GM21723 (cell line): ENCODE results near the gene SSU72.
A peak's percentile ranks its signal among the peaks of the same experiment; 100 is the strongest.

Experiments
- ATAC-seq: cut with Tn5 transposase; IDR thresholded peaks from one replicate; pipeline ENCODE4 v1.9.1; 2021; ENCODE audit warnings: mild to moderate bottlenecking, moderate library complexity; ENCODE audit not compliant: unreplicated experiment

Gene SSU72

DNA sequence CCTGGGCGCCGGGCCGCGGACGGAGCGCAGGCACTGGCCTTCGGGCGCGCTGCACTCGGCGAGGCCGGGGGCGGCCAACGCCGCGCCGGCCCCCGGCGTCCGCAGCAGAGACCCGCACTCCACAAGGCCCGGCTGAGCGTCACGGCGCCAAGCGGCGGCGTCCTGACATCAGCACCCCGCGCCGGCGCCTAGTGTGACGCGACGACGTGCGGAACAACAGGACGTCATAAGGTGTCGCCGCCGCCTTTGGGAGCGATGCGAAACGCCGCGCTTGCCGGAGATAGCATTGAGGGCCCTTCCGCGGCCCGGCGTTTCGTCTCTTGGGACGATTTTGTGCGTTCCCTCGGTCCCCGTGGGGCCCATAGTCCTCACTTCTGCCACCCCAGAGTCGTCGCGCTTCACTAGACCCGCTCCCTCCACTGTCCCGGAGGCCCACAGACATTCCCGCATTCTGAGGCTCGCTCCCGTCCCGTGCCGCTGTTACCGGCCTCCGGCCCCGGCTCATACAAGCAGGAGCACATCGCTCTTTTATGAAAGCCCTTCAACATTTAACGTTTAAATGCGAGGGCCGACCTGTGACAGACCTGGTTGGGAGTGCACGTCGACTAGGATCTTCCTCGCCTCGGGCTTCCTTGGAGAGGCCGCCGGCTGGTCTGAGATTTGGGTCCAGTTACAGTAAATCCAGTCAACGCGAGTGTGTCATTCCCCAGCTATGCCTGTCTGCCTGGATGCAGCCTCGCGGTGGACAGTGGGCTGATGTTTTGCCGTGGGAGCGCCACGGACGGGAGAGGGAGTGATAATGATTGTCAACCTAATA lies at the start of gene SSU72:
SSU72 (minus strand) TSS at position 143 of the 817 bp plus-strand sequence. CDS start 306 bp downstream, outside the sequence.
- peak; percentile 69 for ATAC-seq

DNA sequence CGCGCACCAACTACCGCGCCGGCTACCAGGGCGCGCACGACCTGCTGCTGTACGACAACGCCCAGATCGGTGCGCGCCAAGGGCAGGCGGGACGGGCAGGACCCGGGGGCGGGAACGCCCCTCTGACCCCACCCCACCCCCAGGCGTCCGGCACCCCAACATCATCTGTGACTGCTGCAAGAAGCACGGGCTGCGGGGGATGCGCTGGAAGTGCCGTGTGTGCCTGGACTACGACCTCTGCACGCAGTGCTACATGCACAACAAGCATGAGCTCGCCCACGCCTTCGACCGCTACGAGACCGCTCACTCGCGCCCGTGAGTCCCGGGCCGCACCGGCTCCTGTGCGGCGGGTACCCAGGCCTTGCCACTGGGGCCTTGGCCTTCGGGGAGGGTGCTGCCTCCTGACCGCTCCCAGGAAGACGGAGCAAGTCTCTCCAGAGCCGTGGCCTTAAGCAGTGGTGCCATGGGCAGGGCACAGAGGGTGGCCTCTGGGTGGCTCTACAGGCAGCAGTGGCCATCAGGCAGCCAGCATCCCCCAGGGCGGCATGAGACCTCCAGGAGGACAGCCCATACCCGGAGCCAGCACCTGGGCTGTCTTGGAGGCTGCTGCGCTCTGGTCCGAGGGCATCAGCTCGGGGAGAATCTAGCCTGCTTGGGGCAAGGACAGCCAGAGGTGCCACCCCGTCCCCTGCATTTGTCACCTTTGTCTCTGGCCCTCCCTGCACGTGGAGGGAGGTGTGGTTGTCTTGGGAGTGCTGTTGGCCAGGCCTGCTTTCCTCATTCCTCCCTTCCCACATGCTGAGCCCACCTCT lies 49.2 kb upstream of the SSU72 start:
- ATAC-seq, result no peak

DNA sequence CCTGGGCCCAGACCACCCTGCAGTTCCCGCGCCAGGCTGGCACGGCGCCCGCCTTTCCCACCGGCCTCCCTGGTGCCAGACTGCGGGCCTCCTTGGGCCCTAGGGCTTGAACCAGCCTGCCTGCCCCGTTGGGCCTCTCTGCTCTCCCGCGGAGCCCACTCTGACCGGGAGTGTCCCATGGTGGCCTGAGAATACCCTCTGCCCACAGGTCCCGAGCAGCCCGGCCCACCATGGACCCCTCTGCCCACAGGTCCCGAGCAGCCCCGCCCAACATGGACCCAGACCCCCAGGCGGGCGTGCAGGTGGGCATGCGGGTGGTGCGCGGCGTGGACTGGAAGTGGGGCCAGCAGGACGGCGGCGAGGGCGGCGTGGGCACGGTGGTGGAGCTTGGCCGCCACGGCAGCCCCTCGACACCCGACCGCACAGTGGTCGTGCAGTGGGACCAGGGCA lies 48.5 kb upstream of the SSU72 start:
- ATAC-seq, result no peak

DNA sequence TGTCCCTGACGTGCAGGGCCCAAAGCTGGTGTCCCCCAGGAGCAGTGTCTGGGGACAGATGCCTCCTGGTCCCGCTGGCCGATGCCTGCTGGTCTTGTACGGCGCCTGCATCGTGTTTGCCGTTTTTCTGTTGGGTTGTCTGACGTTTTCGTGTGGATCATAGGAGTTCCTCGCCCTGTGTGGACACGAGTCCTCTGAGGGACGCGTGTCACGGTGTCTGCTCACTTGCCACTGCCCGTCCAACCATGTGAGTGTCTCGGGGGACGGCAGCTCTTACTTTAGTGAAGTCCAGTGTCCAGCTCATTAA lies 48.1 kb upstream of the SSU72 start:
- no peak for ATAC-seq

DNA sequence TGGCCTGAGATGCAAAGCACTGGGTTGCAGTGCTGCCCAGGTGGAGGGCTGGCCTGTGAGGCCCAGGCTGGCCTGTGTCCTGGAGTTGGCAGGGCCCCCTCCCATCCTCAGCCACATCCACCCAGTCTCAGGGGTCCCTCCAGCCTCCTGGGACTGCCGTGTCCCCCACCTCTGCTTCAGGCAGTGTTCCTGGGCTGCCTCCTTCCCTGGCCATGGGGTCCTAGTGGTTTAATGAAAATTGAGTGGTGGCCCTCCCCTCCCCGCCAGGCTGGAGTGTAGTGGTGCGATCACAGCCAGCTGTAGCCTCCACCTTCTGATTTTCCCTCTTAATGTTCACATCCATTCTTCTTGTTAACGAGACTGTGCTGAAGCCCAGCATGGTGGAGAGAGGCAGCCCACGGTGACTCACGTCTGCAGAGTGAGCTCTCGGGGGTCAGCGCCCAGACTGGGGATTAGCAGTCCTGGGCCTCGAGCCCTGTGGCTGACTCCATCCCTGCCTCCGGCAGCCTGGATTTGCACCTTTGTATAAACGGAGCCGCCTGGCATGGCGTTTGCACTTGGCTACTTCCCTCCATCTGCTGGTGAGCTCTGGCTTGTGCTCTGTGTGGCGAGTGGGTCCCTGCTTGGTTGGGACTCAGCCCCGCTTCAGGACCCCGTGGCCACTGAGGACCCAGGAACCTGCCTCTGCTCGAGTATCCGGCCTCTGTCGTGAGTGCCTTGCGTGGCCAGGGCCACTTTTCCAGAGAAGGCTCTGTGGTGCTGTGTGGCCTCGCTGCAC lies 47.5 kb upstream of the SSU72 start:
- ATAC-seq, result no peak

DNA sequence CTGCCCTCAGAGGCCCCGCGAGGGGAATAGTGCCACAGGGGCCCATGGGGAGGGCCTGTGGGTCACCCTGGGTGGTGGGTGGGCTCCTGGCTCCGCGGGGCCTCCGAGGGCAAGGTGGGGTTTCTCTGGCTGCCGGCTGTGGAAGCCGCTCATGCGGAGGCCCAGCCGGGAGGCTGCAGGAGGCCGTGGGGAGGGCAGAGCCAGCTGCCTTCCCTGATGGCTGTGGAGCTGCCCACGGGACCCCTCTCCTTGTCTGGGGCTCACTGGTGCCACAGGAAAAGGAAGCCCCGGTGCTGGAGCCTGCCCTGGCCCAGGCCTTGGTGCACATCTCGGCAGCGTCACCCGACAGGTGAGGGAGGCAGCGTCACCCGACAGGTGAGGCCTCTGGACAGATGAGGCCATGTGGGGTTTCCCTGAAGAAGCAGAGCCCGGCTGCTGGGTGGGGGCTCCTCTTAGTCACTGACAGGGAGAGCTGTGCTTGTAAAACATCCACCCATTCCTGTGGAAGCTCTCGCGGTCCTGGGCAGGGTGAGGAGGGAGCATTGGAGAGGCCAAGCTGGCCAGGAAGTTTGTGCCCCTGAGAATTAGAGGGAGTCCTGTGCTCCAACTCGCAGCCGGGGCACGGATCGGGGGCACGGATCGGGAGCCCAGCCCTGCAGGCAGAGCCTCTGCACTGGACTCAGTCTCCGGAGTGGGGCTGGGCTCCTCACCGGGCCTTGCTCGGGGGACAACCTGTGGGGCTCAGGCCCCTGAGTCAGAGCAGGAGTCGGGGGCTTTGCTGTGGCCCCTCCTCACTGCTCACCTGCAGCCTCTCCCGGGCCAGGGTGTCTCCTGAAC lies 46.7 kb upstream of the SSU72 start:
- no peak for ATAC-seq

DNA sequence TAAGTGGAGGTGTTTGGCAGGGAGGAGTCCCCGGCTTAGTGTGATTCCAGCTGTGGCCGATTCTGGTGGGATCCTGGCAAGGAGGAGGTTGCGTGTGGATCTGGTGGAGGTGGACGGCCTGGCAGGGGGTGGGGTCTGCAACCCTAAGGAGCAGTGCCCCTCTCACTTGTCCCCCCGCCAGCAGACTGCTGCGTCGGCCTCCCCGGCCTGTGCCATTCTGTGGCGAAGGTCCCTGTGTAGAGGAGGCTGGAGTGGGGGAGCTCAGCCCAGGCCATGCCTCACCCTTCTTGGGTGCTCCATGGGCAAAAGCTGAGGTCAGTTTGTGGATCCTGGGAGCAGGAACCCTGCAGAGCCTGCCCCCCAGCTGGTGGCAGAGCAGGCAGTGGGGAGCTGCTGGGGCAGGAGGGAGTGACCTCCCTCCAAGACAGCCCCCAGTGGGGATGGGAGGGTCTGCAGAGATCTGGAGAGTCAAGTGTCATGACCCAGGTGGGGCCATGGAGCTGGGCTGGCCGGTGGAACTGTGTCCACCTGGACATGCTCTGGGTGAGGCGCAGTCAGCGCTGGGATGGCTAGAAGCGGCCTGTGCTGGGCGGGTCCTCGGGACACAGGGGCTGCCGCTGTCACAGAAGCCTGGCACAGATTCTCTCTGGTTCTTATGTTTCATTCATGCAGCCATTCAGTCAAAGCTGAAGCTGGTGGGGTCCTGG lies 45.9 kb upstream of the SSU72 start:
- no peak for ATAC-seq

DNA sequence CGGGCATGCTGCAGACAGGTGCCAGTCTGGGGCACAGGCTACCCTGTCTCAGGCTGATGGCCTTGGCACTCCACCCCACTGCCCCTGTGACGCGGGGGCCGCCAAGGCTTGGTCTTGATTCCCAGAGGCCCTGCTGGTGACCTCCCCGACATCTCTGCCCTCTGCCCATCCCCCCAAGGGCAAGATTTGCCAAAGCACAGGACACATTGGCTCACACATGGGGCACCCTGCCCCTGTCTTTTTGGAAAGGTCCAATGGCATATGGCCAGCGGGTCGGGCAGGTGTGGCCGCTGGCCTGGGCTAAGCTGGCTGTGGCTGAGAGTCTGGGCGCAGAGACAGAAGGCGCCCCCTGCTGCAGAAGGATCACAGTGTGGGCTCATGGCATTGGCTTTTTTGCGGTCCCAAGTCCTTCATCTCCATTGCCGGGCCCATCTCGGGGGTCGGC lies 45.3 kb upstream of the SSU72 start:
- ATAC-seq, result no peak

DNA sequence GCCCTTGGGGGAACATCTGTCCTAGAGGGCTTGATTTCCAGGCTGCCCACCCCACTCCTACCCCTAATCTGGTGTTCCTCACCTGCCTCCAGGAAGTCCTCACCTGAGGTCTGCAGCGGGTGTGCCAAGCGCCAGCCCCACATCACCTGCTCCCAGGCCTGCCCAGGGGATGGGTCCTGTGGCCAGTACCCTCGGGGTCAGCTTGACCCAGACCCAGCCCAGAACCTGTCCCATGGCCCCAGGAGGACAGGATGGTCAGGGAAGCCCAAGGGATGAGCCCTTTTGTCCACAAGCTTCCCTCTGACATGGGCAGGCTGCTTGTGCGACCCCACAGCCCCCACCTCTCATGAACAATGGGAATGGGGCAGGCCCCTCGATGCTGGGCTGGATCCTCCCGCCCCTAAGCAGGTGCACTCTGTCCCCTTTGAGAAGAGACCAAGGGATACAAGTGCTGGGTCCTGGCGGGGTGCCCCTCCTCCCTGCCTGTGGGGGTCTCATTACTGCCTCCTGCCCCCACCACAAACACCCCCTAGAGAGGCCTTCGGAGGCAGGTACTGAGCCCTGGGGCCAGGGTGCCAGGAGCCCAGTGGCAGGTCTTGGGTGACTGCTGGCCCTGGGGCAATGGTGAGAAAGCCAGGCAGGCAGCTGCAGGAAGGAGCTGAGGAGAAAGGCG lies 43.9 kb upstream of the SSU72 start:
- ATAC-seq, result no peak

DNA sequence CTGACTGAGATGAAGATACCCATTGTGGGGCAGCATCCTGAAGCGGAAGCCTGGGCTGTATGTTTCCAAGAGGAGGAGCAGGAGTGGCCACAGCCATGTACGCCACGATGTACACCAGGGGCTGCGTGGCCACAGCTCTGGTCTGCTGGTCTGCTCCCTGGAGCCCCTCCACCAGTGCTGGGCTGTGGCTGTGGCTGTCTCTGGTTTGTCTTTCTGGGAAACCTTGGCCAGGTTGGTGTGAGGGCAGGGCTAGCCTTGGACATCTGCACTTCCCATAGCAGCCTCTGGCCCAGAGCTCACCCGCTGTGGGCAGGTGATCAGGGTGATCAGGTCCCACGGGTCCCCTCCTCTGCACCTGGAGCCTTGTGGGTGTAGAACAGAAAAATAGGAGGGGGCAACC lies 43.3 kb upstream of the SSU72 start:
- no peak for ATAC-seq

DNA sequence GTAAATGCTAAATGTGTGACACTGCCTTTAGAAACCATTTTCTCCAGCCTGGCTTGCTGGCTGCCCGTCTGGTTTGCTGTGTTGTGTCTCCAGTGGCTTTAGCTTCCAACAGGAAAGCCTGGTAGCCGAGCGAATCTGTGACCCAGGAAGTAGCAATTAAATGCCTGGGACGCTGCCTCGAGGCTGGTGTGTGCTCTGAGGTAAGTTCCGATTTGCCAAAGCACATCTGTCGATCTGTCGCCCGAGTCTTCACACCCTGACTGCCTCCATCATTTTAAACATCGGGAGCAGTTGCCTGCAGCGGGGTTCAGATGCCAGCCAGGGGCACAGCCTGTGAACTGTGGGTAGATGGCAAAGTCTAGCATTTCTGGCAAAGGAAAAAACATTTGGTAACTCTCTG lies 42.9 kb upstream of the SSU72 start:
- ATAC-seq, result no peak

DNA sequence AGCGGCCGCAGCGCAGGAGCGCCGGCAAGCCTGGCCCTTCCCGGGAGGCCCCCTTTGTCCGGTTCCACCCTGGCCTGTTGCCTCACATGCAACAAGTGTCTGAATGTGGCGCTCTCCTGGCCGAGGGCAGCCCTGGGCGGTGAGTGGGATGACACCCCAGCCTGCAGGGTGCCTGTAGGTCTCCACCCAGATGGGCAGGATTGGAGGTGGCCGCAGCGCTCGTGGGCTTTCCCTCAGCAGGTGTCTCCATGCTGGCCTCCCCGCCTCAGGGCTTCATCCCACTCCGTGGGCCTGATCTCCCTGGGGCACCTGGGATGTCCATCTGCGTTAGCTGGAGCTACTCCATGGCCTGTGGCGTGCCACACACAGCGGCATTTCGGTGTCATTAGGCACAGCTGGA lies 42.2 kb upstream of the SSU72 start:
- no peak for ATAC-seq

DNA sequence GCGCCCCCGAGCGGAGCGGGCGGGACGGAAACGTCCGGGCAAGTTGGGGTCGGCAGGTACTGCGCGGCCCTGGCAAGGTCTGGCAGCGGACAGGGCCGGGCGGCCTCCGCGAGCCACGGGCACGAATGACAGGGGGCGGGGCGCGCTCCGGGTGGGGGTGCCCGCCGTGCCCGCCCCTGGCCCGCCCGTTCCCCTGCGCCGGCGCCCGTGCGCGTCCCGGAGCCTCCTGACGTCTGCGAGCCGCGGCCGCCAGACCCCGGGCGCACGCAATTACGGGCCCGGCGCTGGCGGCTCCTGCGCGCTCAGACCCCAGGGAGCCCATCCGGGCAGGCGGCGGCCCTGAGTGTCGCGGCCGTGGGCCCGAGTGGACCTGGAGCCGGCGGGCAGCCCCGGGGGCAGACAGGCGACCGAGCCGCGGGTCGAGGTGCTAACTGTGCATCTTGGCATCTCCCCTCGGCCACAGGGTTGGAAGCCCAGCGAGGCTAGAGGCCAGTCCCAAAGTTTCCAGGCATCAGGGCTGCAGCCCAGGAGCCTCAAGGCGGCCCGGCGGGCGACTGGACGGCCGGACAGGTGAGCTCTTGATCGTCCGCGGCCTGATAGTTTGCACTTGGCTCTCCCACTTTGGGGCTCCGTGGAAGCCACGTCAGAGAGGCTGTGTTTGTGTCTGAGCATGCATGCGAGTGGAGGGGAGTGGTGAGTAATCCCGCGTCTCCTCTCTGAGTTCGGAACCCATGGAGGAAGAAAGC lies 41.6 kb upstream of the SSU72 start:
- peak; percentile 22 for ATAC-seq

DNA sequence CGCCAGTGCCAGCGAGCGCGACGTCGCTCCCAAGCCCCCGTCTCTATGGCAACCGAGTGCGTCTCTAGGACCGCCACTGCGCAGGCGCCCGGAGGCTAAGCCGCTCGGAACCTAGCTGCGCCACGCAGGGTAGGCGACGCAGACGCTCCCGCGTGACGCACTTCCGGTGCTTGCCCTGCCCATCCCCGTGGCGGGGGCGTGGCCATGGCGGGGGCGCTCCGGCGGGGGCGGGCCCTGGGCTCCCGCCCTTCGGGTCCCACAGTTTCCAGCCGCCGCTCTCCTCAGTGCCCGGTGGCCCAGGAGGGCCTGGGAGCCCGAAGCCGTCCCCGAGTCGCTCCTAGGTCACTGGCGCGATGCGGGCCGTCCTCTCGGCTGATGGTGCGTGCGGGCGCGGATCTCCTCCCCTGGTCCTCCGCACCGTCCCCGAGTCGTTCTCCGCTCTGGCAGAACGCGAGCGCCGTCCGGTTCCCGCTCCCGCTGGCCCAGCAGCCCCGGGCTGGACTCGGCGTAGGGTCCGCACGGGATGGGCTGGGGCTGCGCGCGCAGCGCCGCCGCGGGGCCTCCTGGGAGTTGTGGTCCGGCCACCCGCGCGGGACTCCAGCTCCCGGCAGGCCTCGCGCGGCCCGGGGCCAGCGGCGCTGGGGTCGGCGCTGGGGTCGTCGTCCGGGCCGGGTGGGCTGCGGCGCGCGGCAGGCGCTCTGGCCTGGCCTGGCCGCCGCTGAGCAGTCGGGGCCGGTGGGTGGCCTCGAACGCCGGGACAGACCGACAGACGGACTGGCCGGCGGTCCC lies 40.8 kb upstream of the SSU72 start, which contains the start of gene MIB2:
MIB2 (plus strand) TSS at position 245 of the 789 bp plus-strand sequence. CDS start 7,953 bp downstream, outside the sequence.
- peak; percentile 79 for ATAC-seq

DNA sequence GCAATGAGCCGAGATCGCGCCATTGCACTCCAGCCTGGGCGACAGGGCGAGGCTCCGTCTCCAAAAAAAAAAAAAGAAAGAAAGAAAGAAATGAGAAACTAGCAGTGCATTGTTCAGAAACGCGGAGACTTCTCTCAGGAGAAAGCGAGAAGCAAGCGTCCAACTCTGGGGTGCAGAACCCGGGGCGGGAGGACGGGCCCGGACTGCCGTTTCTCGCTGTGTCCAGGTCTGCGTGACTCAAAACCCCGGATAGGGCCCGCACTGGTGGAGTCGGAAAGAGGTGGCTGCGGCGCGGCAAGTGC lies 40.2 kb upstream of the SSU72 start:
- ATAC-seq, result no peak

DNA sequence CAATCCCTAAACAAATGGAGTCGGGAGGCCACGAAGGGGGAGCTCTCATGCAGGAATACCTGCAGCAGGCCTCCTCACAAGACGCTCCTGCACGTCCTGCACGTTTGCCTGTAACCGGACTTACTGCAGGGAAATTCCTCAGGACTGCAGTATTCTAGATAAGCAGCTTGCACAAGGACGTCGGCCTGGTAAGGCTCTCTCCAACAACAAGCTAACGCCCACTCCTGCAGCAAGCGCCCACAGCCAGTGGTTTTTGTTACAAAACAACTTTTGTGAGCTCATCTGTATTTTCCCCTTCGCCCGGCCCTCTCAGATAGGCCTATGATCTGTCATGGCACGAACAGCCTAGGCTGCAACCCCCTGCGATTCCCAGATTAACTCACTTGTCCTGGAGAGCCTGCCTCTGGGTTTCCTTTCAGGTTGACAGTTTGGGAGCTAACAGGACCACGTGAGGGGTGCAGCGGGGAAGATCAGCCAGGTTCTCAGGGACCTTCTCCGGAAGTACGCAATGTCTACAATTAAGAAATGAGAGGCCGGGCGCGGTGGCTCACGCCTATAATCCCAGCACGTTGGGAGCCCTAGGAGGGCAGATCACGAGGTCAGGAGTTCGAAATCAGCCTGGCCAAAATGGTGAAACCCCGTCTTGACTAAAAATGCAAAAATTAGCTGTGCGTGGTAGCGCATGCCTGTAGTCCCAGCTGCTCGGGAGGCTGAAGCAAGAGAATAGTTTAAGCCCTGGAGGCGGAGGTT lies 39.7 kb upstream of the SSU72 start:
- ATAC-seq, result no peak

DNA sequence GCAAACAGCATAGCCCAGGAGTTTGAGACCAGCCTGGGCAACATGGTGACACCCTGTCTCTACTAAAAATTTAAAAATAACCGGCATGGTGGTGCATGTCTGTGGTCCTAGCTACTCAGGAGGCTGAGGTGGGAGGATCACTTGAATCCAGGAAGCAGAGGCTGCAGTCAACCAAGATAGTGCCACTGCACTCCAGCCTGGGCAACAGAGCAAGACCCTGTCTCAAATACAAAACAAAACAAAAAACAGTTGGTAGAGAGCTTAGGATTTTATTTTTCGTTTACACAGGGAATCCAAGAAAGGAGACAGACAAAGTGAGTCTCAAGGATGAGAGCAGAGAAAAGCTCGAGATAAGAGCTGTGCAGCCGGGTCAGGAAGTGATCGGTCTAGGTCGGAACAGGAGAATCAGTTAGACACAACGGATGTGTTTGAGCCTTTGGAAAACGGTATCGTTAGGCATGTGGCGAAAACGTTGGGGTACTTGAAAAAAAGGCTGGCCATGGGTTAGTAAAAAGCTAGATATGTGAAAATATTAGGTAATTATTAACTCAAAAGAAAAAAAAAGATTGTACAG lies 38.9 kb upstream of the SSU72 start:
- ATAC-seq, result no peak
